ENCODE data around the gene SMARCB1. TPM values are rescaled to one million over a fixed set of nuclear protein-coding genes. Genes with fewer than 3 reads are reported as not detected.
"Not testable (repeated sequence)": the region's sequence is repeated elsewhere in the genome, so short reads cannot be mapped to it uniquely, and the experiment has no call there.

Gene SMARCB1
- total and polyA plus RNA-seq, 7 experiments from 2014 or later: 37.0 to 81.1 (median 49.8) TPM

DNA sequence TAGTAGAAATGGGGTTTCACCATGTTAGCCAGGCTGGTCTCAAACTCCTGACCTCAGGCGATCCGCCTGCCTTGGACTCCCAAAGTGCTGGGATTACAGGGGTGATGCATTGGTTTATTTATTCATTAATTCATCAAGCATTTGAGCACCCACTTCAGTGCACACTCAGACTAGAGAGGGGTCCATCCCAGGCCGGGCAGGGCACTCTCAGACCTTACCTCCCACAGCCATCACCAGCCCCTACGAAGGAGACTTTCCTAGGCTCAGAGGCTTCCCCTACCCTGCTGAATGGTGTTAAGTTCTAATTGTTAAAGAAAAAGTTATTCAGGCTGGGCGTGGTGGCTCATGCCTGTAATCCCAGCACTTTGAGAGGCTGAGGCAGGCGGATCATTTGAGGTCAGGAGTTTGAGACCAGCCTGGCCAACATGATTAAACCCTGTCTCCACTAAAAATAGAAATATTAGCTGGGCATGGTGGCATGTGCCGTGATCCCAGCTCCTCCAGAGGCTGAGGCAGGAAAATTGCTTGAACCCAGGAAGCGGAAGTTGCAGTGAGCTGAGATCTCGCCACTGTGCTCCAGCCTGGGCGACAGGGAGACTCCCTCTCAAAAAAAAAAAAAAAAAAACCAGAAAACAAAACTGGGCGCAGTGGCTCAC is 77.9 kb downstream of the SMARCB1 start:
- ATAC-seq; H3K9me3 ChIP-seq (ENCODE audit: control insufficient read depth in 2 of 3, low read length in 3 of 3); H3K27ac ChIP-seq (ENCODE audit: low read depth, low read length); H3K4me1 Mint-ChIP-seq; H3K9me3 Mint-ChIP-seq; DNase-seq; H3K4me3 ChIP-seq (ENCODE audit: low read length); H3K27me3 ChIP-seq (ENCODE audit: control insufficient read depth in 2 of 2, insufficient read depth in 2 of 2, low read length in 2 of 2); H3K27me3 Mint-ChIP-seq; H3K4me3 Mint-ChIP-seq; H3K4me1 ChIP-seq (ENCODE audit: control insufficient read depth in 2 of 2, insufficient read depth in 2 of 2, low read length in 2 of 2); H3K27ac Mint-ChIP-seq: not testable (repeated sequence)
- intact Hi-C loops (cut with micrococcal nuclease): loop anchor here (5.0 to 10.0 kb wide), 2 partner anchors 90 to 93 kb away; no protein-coding TSS in a partner anchor
- peaks cover 0 to 34% (median 15%) of the 10 kb centered on the region in 5 donors for H3K36me3 Mint-ChIP-seq
- ChIA-PET POLR2A (interaction anchor here (1.6 kb wide), 1 partner anchor 29 kb away, joined by 4 read pairs; no protein-coding TSS in a partner anchor), CTCF (interaction anchor here (0.6 to 2.3 kb wide), 3 partner anchors 15 to 292 kb away, joined by 4 to 6 read pairs (median 6); no protein-coding TSS in a partner anchor)
- H3K36me3 ChIP-seq (ENCODE audit: control insufficient read depth in 2 of 3, insufficient read depth in 3 of 3, low read length in 3 of 3): peaks cover 0 to 20% (median 0%) of the 10 kb centered on the region in 3 experiments

DNA sequence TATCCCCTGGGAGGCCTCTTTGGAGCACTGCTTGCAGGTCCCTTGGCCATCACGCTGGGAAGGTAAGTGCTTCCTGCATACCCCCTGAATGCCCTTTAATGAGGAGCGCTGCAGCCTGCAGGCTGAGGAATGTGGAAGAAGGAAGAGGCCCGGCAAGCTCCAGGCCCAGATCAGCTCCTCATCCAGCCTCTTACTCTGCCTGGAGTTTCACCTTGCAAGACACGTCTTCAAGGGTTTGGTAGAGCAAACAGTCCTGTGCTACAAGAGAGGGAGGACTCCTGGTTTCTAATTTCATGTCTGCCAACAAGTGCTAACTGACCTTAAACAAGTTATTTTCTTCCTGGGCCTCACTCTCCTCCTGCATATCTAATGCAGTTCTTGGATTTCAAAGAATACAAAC is 81.8 kb downstream of the SMARCB1 start:
- H3K4me3 Mint-ChIP-seq: no peak overlapping the region
- no peak for ATAC-seq
- POLR2A ChIA-PET: no interaction called here
- Histone ChIP-seq H3K27ac (ENCODE audit: low read depth, low read length) (no peak overlapping the region), H3K36me3 (ENCODE audit: control insufficient read depth in 2 of 3, insufficient read depth in 3 of 3, low read length in 3 of 3) (peaks cover 0 to 28% (median 0%) of the 10 kb centered on the region in 3 experiments), H3K9me3 (ENCODE audit: control insufficient read depth in 2 of 3, low read length in 3 of 3) (no peaks in the 10 kb centered on the region), H3K4me1 (ENCODE audit: control insufficient read depth in 2 of 2, insufficient read depth in 2 of 2, low read length in 2 of 2) (no peaks in the 10 kb centered on the region), H3K27me3 (ENCODE audit: control insufficient read depth in 2 of 2, insufficient read depth in 2 of 2, low read length in 2 of 2) (no peaks in the 10 kb centered on the region), H3K4me3 (ENCODE audit: low read length) (no peak overlapping the region)
- H3K27me3 Mint-ChIP-seq: no peaks in the 10 kb centered on the region
- H3K27ac Mint-ChIP-seq: no peak overlapping the region
- H3K9me3 Mint-ChIP-seq: no peaks in the 10 kb centered on the region
- H3K36me3 Mint-ChIP-seq: peaks cover 2 to 30% (median 15%) of the 10 kb centered on the region in 5 donors
- no peak for DNase-seq
- intact Hi-C loops (cut with micrococcal nuclease): loop anchor here in 1 of 2 donors (10.0 kb wide), 1 partner anchor 86 kb away; no protein-coding TSS in a partner anchor
- peaks cover 0 to 5% (median 0%) of the 10 kb centered on the region in 7 donors for H3K4me1 Mint-ChIP-seq
- CTCF ChIA-PET: no interaction called here

DNA sequence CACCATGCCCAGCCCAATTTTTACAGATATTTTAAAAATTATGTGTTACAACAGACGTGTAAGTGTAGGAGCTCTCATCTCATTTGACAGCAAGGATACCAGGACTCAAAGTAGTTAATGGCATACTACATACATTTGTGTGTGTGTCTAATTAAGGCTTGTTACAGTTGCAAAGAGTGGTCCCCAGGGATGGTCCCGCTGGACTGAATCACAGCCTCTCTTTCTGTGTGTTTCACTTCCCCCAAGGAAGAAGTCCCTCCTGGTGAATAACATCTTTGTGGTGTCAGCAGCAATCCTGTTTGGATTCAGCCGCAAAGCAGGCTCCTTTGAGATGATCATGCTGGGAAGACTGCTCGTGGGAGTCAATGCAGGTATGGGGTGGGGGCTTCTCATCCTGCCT is 88.1 kb downstream of the SMARCB1 start:
- no peak for ATAC-seq
- POLR2A ChIA-PET: no interaction called here
- no peaks in the 10 kb centered on the region for H3K4me1 ChIP-seq (ENCODE audit: control insufficient read depth in 2 of 2, insufficient read depth in 2 of 2, low read length in 2 of 2)
- H3K27me3 ChIP-seq (ENCODE audit: control insufficient read depth in 2 of 2, insufficient read depth in 2 of 2, low read length in 2 of 2): no peaks in the 10 kb centered on the region
- CTCF ChIA-PET: interaction anchor here (0.7 kb wide), 1 partner anchor 237 kb away, joined by 3 read pairs; no protein-coding TSS in a partner anchor
- Mint-ChIP-seq H3K9me3 (no peaks in the 10 kb centered on the region), H3K4me1 (peaks cover 0 to 2% (median 0%) of the 10 kb centered on the region in 7 donors), H3K27ac (no peak overlapping the region), H3K27me3 (no peaks in the 10 kb centered on the region), H3K4me3 (no peak overlapping the region), H3K36me3 (peaks cover 1 to 48% (median 7%) of the 10 kb centered on the region in 5 donors)
- no peak overlapping the region for H3K4me3 ChIP-seq (ENCODE audit: low read length)
- H3K36me3 ChIP-seq (ENCODE audit: control insufficient read depth in 2 of 3, insufficient read depth in 3 of 3, low read length in 3 of 3): peaks cover 0 to 37% (median 0%) of the 10 kb centered on the region in 3 experiments
- DNase-seq: no peak
- no peaks in the 10 kb centered on the region for H3K9me3 ChIP-seq (ENCODE audit: control insufficient read depth in 2 of 3, low read length in 3 of 3)
- intact Hi-C loops (cut with micrococcal nuclease): no loop called here
- no peak overlapping the region for H3K27ac ChIP-seq (ENCODE audit: low read depth, low read length)

DNA sequence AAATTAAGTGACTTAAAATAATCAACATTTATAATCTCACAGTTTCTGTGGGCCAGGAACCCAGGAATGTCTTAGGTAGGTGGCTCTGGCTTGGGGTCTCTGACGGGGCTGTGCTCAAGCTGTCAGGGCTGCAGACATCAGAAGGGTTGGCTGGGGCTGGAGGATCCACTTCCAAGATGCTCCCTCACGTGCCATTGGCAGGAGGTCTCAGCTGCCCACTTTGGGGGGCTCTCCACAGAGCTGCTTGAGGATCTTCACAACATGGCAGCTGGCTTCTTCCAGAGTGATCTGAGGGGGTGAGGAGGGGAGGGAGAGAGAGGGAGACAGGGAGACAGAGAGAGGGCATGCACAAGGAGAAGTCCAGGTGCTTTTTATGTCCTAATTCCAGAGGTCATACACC is 89.0 kb downstream of the SMARCB1 start:
- Mint-ChIP-seq H3K36me3 (peaks cover 0 to 49% (median 13%) of the 10 kb centered on the region in 5 donors), H3K27me3 (no peaks in the 10 kb centered on the region), H3K27ac (no peak overlapping the region), H3K9me3 (no peaks in the 10 kb centered on the region), H3K4me1 (peaks cover 0 to 2% (median 0%) of the 10 kb centered on the region in 7 donors), H3K4me3 (no peak overlapping the region)
- ChIA-PET CTCF (no interaction called here), POLR2A (no interaction called here)
- H3K27ac ChIP-seq (ENCODE audit: low read depth, low read length): no peak overlapping the region
- H3K4me3 ChIP-seq (ENCODE audit: low read length): no peak overlapping the region
- peaks cover 0 to 32% (median 0%) of the 10 kb centered on the region in 3 experiments for H3K36me3 ChIP-seq (ENCODE audit: control insufficient read depth in 2 of 3, insufficient read depth in 3 of 3, low read length in 3 of 3)
- DNase-seq (no peak), ATAC-seq (no peak)
- no peaks in the 10 kb centered on the region for H3K27me3 ChIP-seq (ENCODE audit: control insufficient read depth in 2 of 2, insufficient read depth in 2 of 2, low read length in 2 of 2)
- no peaks in the 10 kb centered on the region for H3K9me3 ChIP-seq (ENCODE audit: control insufficient read depth in 2 of 3, low read length in 3 of 3)
- intact Hi-C loops (cut with micrococcal nuclease): no loop called here
- no peaks in the 10 kb centered on the region for H3K4me1 ChIP-seq (ENCODE audit: control insufficient read depth in 2 of 2, insufficient read depth in 2 of 2, low read length in 2 of 2)

DNA sequence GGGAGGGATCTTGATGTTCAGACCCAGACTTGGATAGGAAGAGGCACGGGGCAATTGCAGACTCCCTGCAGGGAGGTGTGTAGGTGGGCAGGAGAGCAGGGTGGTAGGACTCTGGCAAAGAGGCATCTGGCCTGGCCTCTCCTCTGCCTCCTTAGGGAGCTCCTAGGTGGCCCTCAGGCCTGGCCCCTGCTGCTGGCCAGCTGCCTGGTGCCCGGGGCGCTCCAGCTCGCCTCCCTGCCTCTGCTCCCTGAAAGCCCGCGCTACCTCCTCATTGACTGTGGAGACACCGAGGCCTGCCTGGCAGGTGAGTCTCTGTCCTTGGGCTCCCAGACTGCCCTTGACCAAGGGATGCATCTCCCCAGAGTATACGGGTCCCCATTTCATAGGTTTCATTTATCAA is 90.8 kb downstream of the SMARCB1 start:
- DNase-seq (no peak), ATAC-seq (no peak)
- Histone ChIP-seq H3K27ac (ENCODE audit: low read depth, low read length) (no peak overlapping the region), H3K4me3 (ENCODE audit: low read length) (no peak overlapping the region), H3K27me3 (ENCODE audit: control insufficient read depth in 2 of 2, insufficient read depth in 2 of 2, low read length in 2 of 2) (no peaks in the 10 kb centered on the region), H3K9me3 (ENCODE audit: control insufficient read depth in 2 of 3, low read length in 3 of 3) (no peaks in the 10 kb centered on the region), H3K36me3 (ENCODE audit: control insufficient read depth in 2 of 3, insufficient read depth in 3 of 3, low read length in 3 of 3) (peaks cover 0 to 34% (median 0%) of the 10 kb centered on the region in 3 experiments), H3K4me1 (ENCODE audit: control insufficient read depth in 2 of 2, insufficient read depth in 2 of 2, low read length in 2 of 2) (no peaks in the 10 kb centered on the region)
- Mint-ChIP-seq H3K4me3 (no peak overlapping the region), H3K9me3 (no peaks in the 10 kb centered on the region), H3K4me1 (peaks cover 0 to 3% (median 0%) of the 10 kb centered on the region in 7 donors), H3K27ac (no peak overlapping the region), H3K36me3 (peaks cover 0 to 60% (median 25%) of the 10 kb centered on the region in 5 donors), H3K27me3 (no peaks in the 10 kb centered on the region)
- intact Hi-C loops (cut with micrococcal nuclease): no loop called here
- ChIA-PET CTCF (no interaction called here), POLR2A (interaction anchor here (1.0 kb wide), 1 partner anchor 13 kb away, joined by 4 read pairs; no protein-coding TSS in a partner anchor)

DNA sequence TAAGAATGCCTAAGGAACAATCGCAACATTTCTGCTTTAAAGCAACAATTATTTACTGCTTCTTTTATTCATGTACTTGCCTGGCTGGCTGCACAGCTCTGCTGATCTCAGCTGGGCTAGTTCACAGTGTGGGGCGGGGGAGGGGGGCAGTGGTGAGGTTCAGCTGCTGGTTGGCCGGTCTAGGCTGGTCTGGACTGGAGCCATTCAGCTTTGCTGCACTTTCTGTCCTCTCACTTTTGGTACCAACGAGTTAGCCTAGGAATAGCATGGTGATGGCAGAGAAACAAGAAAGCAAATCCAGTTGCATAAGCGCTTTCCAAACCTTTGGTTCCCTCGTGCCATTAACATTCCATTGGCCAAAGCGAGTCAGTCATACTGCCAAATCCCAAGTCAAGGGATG is 91.5 kb downstream of the SMARCB1 start:
- Mint-ChIP-seq H3K9me3 (no peaks in the 10 kb centered on the region), H3K4me1 (peaks cover 0 to 3% (median 0%) of the 10 kb centered on the region in 7 donors), H3K27ac (no peak overlapping the region), H3K4me3 (no peak overlapping the region), H3K36me3 (peaks cover 0 to 62% (median 25%) of the 10 kb centered on the region in 5 donors), H3K27me3 (no peaks in the 10 kb centered on the region)
- H3K9me3 ChIP-seq (ENCODE audit: control insufficient read depth in 2 of 3, low read length in 3 of 3): no peaks in the 10 kb centered on the region
- intact Hi-C loops (cut with micrococcal nuclease): no loop called here
- POLR2A ChIA-PET: interaction anchor here (1.0 kb wide), 1 partner anchor 12 kb away, joined by 4 read pairs; no protein-coding TSS in a partner anchor
- no peak for DNase-seq
- CTCF ChIA-PET: no interaction called here
- no peak overlapping the region for H3K4me3 ChIP-seq (ENCODE audit: low read length)
- no peak for ATAC-seq
- H3K4me1 ChIP-seq (ENCODE audit: control insufficient read depth in 2 of 2, insufficient read depth in 2 of 2, low read length in 2 of 2): no peaks in the 10 kb centered on the region
- no peak overlapping the region for H3K27ac ChIP-seq (ENCODE audit: low read depth, low read length)
- H3K27me3 ChIP-seq (ENCODE audit: control insufficient read depth in 2 of 2, insufficient read depth in 2 of 2, low read length in 2 of 2): no peaks in the 10 kb centered on the region
- peaks cover 0 to 37% (median 0%) of the 10 kb centered on the region in 3 experiments for H3K36me3 ChIP-seq (ENCODE audit: control insufficient read depth in 2 of 3, insufficient read depth in 3 of 3, low read length in 3 of 3)

Measured in naive thymus-derived CD4-positive, alpha-beta T cell (primary cell).